H1 (cell line): ENCODE results near the gene TTC27. TPM values are rescaled to one million over a fixed set of nuclear protein-coding genes. Genes with fewer than 3 reads are reported as not detected.

ENCODE experiments used
- polyA plus RNA-seq, 7 experiments: library from polyadenylated mRNA; depleted of rRNA in 3 of 7; stranded (reverse) in 5 of 7; unstranded in 2 of 7; fragments of >200 nt in 5 of 7; fragments of 200-250 nt in 2 of 7; gene quantifications; 1 replicate in 5 of 7; 2 replicates in 1 of 7; 4 replicates in 1 of 7; pipeline versions ENCODE4 v1.2.1 to v1.2.3, GENCODE V29; 2011 to 2013; ENCODE audit warnings: missing spikeins in 2 of 7, mixed read lengths in 2 of 7
- total RNA-seq: library from RNA; stranded (reverse); fragmentation: NEBNext Ultra II Directional; extraction: Animal tissue kit (Norgen Biotek cat#: 25700); gene quantifications from 2 replicates; pipeline ENCODE4 v1.2.1, GENCODE V29; 2021
- TF ChIP-seq, protein P1 (sequence below): fragments of 300-600 bp; sonication (generic); IDR thresholded peaks from 2 replicates; pipeline ENCODE4 v1.7.1; 2012; ENCODE audit warnings: low read length, moderate library complexity, mild to moderate bottlenecking, inconsistent platforms; ENCODE audit not compliant: insufficient replicate concordance

Gene TTC27
- total and polyA plus RNA-seq, 2 of the 8 experiments (the other 6 are each of a cell fraction or from before 2014, with no cell fraction given): 13.8 to 29.1 TPM

DNA sequence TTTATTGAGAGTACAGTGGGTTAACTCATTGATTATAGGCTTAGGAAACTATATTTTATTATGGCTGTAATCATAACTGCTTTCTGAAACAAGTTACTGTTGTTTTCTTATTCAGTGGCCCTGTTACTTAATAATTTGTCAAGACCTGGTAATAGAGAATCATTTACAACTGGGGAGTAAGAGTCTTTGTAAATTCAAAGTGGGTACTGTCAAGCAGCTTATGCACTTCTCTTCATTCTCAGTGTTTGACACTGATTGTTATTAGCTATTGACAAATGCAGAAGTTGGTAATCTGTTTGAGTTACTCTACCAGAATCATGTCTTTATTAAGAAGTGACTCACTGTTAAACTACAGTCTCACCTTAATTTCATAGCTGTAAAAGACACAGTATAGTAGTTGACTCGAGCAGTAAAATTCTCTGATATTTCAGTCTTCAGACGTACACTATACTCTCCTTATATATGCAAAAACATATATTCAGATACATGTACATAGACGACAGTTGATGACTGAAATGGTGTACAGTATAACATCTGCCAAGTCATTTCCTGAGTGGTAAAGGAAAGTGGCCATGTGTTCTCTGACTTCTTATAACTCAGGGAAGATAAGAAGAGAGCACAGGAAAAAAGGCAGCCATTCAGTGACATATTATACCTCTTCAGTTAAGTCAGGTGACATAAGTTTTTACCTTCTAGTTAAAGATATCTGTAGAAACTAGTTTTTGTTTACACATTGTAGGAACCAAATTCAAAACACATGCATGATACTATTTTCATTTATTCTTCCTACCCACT lies 36.0 kb upstream of the TTC27 start (continued):
- TF ChIP-seq, protein P1, sequence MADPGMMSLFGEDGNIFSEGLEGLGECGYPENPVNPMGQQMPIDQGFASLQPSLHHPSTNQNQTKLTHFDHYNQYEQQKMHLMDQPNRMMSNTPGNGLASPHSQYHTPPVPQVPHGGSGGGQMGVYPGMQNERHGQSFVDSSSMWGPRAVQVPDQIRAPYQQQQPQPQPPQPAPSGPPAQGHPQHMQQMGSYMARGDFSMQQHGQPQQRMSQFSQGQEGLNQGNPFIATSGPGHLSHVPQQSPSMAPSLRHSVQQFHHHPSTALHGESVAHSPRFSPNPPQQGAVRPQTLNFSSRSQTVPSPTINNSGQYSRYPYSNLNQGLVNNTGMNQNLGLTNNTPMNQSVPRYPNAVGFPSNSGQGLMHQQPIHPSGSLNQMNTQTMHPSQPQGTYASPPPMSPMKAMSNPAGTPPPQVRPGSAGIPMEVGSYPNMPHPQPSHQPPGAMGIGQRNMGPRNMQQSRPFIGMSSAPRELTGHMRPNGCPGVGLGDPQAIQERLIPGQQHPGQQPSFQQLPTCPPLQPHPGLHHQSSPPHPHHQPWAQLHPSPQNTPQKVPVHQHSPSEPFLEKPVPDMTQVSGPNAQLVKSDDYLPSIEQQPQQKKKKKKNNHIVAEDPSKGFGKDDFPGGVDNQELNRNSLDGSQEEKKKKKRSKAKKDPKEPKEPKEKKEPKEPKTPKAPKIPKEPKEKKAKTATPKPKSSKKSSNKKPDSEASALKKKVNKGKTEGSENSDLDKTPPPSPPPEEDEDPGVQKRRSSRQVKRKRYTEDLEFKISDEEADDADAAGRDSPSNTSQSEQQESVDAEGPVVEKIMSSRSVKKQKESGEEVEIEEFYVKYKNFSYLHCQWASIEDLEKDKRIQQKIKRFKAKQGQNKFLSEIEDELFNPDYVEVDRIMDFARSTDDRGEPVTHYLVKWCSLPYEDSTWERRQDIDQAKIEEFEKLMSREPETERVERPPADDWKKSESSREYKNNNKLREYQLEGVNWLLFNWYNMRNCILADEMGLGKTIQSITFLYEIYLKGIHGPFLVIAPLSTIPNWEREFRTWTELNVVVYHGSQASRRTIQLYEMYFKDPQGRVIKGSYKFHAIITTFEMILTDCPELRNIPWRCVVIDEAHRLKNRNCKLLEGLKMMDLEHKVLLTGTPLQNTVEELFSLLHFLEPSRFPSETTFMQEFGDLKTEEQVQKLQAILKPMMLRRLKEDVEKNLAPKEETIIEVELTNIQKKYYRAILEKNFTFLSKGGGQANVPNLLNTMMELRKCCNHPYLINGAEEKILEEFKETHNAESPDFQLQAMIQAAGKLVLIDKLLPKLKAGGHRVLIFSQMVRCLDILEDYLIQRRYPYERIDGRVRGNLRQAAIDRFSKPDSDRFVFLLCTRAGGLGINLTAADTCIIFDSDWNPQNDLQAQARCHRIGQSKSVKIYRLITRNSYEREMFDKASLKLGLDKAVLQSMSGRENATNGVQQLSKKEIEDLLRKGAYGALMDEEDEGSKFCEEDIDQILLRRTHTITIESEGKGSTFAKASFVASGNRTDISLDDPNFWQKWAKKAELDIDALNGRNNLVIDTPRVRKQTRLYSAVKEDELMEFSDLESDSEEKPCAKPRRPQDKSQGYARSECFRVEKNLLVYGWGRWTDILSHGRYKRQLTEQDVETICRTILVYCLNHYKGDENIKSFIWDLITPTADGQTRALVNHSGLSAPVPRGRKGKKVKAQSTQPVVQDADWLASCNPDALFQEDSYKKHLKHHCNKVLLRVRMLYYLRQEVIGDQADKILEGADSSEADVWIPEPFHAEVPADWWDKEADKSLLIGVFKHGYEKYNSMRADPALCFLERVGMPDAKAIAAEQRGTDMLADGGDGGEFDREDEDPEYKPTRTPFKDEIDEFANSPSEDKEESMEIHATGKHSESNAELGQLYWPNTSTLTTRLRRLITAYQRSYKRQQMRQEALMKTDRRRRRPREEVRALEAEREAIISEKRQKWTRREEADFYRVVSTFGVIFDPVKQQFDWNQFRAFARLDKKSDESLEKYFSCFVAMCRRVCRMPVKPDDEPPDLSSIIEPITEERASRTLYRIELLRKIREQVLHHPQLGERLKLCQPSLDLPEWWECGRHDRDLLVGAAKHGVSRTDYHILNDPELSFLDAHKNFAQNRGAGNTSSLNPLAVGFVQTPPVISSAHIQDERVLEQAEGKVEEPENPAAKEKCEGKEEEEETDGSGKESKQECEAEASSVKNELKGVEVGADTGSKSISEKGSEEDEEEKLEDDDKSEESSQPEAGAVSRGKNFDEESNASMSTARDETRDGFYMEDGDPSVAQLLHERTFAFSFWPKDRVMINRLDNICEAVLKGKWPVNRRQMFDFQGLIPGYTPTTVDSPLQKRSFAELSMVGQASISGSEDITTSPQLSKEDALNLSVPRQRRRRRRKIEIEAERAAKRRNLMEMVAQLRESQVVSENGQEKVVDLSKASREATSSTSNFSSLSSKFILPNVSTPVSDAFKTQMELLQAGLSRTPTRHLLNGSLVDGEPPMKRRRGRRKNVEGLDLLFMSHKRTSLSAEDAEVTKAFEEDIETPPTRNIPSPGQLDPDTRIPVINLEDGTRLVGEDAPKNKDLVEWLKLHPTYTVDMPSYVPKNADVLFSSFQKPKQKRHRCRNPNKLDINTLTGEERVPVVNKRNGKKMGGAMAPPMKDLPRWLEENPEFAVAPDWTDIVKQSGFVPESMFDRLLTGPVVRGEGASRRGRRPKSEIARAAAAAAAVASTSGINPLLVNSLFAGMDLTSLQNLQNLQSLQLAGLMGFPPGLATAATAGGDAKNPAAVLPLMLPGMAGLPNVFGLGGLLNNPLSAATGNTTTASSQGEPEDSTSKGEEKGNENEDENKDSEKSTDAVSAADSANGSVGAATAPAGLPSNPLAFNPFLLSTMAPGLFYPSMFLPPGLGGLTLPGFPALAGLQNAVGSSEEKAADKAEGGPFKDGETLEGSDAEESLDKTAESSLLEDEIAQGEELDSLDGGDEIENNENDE: no peak
- TF ChIP-seq, all 59 proteins: peak for 0
